ENCODE measurements around the gene PDGFD.

DNA sequence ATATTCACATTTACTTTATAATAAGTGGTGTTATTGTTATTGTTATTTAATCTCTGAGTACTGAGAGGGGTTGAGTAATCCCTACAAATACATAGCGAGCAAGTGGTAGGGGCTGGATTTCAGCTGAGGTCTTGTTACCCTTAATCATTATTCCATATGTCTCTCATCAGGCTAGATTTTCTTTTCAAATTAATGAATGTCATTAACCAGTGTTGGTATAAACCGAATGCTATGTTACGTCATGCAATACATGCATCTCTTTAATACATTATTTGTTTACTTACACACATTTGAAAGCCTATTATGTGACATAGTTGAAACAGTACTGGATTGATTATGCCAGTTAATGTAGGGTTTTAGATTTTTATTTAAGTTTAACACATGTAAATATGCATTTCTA is 18.9 kb downstream of the PDGFD start:
- no peak for TF ChIP-seq EZH2 (IDR thresholded peaks at IDR 0.05; ENCODE audit: low read length)
- TF ChIP-seq CTCF (optimal IDR thresholded peaks at IDR 0.05 in 1 of 3, IDR thresholded peaks at IDR 0.05 in 1 of 3, conservative IDR thresholded peaks at IDR 0.05 in 1 of 3; ENCODE audit: extremely low read depth in 1 of 3, insufficient read depth in 2 of 3, low read length in 3 of 3): no peak
